Brain microvascular endothelial cell (primary cell): ENCODE measurements around the gene FAF1.
A peak's percentile ranks its signal among the peaks of the same experiment; 100 is the strongest.

ENCODE experiments used
- DNase-seq: peaks from one replicate; pipeline ENCODE4 v3.0.0-alpha.2; 2020
- H3K27ac ChIP-seq: fragments of 250-450 bp; sonication (Bioruptor Pico); 2 replicates; pipeline ENCODE4 v1.5.1; 2020; ENCODE audit warnings: mild to moderate bottlenecking, moderate library complexity
- H3K27me3 ChIP-seq: fragments of 250-450 bp; sonication (Bioruptor Pico); replicated peaks from 2 replicates; pipeline ENCODE4 v1.5.1; 2020; ENCODE audit warnings: mild to moderate bottlenecking
- H3K36me3 ChIP-seq: fragments of 250-450 bp; sonication (Bioruptor Pico); replicated peaks from 2 replicates; pipeline ENCODE4 v1.5.1; 2020; ENCODE audit warnings: mild to moderate bottlenecking
- H3K4me3 ChIP-seq: 2 replicates; pipeline ENCODE4 v1.5.1; 2011; ENCODE audit warnings: low read depth, mild to moderate bottlenecking, control low read depth, low read length, moderate library complexity
- CTCF ChIP-seq: IDR thresholded peaks from 2 replicates; pipeline ENCODE4 v1.5.1; 2011; ENCODE audit warnings: low read depth, mild to moderate bottlenecking, moderate library complexity, low read length, control low read depth, inconsistent platforms; ENCODE audit errors: missing control alignments
- in situ Hi-C: cut with HindIII; loops from 2 replicates; pipeline ENCODE4 v1.10.0; 2017; ENCODE audit warnings: low sequenced_read_pairs, low pct_ligation_motif_present

The FAF1 gene

GRCh38 chr1:50634251-50634650 is 325.8 kb downstream of the FAF1 start:
- Histone ChIP-seq H3K27ac (no peak overlapping the region), H3K36me3 (no peaks in the 10 kb centered on the region), H3K27me3 (no peaks in the 10 kb centered on the region), H3K4me3 (no peak overlapping the region)
- in situ Hi-C loops: no loop called here
- no peak for TF ChIP-seq CTCF
- no peak for DNase-seq

- TF ChIP-seq CTCF: no peak
- H3K4me3 ChIP-seq: no peak overlapping the region
- H3K27me3 ChIP-seq: no peaks in the 10 kb centered on the region
- in situ Hi-C loops: no loop called here
- H3K27ac ChIP-seq: no peak overlapping the region
- no peaks in the 10 kb centered on the region for H3K36me3 ChIP-seq
- no peak for DNase-seq
Observed at GRCh38 chr1:50633465-50633864, 326.6 kb downstream of the FAF1 start.

GRCh38 chr1:50631161-50631560 is 328.9 kb downstream of the FAF1 start:
- no peak overlapping the region for H3K4me3 ChIP-seq
- in situ Hi-C loops: no loop called here
- H3K36me3 ChIP-seq: no peaks in the 10 kb centered on the region
- DNase-seq: no peak
- no peaks in the 10 kb centered on the region for H3K27me3 ChIP-seq
- no peak for TF ChIP-seq CTCF
- H3K27ac ChIP-seq: no peak overlapping the region

- H3K36me3 ChIP-seq: no peaks in the 10 kb centered on the region
- H3K27ac ChIP-seq: no peak overlapping the region
- no peak for TF ChIP-seq CTCF
- DNase-seq: no peak
- H3K27me3 ChIP-seq: no peaks in the 10 kb centered on the region
- in situ Hi-C loops: no loop called here
- H3K4me3 ChIP-seq: no peak overlapping the region
Observed at GRCh38 chr1:50622259-50622658, 337.8 kb downstream of the FAF1 start.

- Histone ChIP-seq H3K27ac (no peak overlapping the region), H3K4me3 (no peak overlapping the region), H3K36me3 (no peaks in the 10 kb centered on the region), H3K27me3 (no peaks in the 10 kb centered on the region)
- DNase-seq: no peak
- in situ Hi-C loops: no loop called here
- TF ChIP-seq CTCF: peak; percentile 65
Observed at GRCh38 chr1:50620680-50621329, 339.3 kb downstream of the FAF1 start.

- Histone ChIP-seq H3K36me3 (no peaks in the 10 kb centered on the region), H3K4me3 (no peak overlapping the region), H3K27ac (no peak overlapping the region), H3K27me3 (no peaks in the 10 kb centered on the region)
- no peak for DNase-seq
- in situ Hi-C loops: no loop called here
- TF ChIP-seq CTCF: no peak
Observed at GRCh38 chr1:50615036-50615750, 344.9 kb downstream of the FAF1 start.
